ENCODE data around the gene ZNF618.

The ZNF618 gene

DNA sequence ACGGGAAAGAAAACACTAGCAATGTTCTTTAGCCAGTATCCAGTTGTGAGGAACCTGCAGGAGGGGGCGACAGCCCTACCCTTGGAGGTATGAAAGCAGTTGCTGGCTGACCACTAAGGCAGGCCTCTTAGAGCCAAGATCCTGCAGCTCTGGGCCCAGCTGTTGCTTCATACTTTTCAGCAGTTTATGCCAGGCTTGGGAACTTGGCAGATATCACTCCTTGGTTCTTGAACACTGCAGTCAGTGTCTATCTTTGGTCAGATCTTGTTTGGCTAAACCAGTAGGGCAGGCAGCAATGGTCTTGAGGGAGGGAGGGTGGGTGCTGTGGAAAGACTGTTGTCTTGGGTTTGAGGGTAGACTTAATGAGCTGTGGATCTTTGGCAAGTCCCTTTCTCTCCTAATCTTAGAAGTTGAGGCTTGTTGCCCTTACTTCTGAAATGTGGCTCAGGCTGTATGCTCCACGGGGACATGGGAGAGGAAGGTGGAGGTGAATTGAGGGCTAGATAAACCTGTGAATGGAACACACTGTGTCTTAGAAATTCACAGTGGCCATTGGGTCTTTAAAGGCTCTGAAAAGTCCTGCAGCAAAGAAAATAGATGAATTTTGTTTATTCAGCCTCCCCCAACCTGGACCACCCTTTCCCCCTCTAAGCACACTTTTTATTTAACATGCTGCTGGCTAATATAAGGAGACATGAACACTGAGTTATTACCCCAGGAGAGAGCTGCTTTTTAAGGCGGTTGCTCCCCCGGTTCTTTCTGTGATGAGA is 37.5 kb downstream of the ZNF618 start:
- peak; percentile 27 for DNase-seq

DNA sequence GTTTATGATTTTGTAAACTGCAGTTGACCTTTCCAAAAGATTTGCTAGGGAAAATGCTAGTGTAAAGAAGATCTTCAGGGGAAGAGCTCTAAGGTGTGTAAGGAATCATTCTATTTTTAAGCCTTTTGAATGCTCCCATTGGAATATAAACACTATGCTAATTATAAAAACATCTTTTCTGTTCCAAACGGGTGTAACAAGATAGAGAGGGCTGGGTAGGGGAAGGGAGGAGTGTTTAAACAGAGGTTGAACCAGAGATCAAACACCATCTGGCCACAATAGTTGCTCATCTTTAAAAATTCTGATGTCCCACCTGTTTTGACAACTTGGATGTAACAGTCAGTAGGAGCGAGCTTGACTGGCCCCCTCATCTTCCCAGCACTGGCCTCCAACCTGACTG is 38.4 kb downstream of the ZNF618 start:
- DNase-seq, result no peak

DNA sequence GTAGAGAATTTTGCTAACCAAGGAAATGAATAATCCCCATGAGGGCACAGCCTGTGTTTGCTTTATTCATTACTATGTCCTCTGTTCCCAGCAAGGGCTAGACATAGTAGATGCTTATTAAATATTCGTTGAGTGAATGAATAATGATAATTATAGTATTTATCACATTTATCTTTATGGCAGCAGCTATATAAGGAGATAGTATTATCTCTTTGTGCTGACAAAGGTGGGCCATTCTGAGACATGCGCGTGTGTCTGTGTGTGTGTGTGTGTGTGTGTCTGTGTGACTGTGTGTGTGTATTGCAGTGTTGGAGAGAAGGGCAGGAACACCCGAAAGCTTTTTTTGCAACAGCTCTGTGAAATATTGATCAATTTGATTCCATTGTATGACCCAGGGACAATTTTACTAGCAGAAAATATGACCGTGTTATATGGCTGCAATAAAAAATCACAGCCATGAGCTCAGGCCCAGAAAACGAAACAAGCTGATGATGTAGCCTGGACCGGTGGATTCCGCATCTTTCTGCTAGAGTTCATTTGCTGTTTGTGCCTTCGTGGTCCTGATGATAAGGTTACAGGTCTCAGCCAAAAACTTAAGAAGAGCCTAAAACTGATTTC is 39.8 kb downstream of the ZNF618 start:
- no peak for DNase-seq

DNA sequence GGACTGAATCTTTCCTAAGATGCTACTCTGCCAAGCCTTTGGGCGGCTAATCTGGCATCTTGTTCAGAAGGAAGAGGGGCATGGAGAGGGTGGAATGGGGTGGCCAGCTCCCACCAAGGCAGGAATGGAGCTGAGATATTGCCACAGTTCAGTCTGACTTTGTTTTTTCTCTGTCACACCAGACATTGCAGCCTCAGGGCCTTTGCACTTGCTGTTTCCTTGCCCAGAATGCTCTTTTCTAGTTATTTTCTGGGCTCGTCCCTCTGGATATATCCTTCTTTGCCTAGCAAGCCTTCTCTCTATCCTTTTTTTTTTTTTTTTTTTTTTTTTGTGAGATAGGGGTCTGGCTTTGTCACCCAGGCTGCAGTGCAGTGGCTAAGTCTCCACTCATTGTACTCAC is 40.8 kb downstream of the ZNF618 start:
- no peak for DNase-seq

DNA sequence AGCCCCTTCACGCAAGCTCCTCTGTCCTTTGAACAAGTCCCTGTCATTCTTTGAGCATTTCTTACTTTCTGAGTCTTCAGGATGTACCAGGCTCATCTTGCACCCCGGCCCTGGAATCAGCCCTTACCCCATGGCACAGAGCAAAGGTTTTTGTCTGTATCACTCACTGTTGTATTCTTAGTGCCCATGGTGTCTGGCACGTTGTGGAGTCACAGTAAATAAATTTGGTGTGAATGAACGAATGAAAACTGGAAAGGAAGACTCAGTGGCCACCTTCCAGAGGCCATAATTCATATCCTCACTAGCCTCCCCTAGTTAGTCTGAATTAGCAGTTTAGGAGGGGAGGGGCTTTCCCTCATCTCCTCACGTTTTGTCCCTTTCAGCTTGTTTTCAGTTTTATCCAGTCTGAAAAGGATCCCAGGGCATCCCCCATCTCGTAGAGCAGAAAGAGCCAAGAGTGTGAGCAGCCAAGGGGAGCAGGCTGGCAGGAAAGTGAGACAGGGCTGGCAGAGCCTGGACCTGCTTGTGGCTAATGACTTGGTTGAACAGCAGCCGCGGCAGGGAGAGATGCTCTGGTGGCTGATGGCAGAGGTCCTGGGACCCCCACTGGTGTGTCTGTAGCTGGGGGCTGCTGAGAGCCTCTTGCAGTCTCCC is 42.7 kb downstream of the ZNF618 start:
- no peak for DNase-seq

DNA sequence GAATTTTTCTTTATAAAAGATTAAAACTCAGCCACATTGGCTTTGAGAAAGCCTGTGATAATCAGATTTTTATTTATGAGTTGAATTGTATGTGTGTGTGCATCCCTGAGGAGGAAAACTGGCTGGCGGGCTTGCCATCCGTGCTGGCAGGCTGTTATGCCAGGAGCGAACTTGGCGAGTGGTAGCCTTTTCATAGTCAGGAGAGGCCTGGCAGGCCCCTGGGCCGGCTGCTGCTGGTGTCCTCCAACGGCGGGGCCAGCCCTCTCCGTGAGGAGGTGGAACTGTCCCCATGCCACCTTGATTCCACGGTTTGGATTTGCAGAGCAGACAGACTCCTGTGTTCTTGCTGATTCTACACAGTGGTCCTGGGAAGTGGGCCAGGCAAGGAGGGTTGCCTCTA is 43.3 kb downstream of the ZNF618 start:
- DNase-seq, result no peak

DNA sequence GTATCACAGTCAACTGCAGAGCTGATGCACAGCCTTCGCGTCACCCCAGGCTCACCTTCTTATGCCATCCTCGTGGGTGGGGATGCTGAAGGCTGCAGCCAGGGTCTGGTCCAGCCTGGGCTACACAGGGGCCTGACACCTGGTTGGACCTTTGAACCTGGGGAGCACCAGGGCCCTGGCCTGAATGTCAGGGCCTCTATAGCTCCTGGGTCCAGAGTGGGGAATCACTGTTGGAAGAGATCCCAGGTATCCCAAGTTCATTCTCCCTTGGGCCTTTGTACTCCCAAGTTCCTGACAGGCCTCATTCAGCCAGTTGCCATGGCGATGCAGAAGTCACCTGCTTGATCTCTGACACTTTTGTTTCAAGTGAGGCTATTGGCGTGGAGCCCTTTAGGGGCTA is 43.8 kb downstream of the ZNF618 start:
- DNase-seq, result no peak

DNA sequence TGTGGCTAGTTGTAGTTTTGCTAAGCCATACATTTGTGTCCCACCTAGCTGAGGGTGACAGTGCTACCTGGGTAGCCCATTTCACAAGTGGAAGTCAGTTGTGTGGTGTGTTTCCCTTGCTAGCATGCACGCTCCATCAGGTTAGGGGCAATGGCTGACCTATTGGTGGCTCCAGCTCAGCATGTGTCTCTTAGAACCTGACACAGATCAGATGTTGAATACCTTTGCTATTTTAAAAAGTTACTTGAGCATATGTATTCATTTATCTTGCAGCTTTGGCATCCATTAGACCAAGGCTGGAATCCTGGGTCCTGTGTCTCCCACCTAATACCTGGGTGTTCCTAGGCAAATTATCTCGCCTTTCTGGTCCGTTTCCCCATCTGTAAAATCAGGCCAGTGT is 44.8 kb downstream of the ZNF618 start:
- DNase-seq, result no peak

DNA sequence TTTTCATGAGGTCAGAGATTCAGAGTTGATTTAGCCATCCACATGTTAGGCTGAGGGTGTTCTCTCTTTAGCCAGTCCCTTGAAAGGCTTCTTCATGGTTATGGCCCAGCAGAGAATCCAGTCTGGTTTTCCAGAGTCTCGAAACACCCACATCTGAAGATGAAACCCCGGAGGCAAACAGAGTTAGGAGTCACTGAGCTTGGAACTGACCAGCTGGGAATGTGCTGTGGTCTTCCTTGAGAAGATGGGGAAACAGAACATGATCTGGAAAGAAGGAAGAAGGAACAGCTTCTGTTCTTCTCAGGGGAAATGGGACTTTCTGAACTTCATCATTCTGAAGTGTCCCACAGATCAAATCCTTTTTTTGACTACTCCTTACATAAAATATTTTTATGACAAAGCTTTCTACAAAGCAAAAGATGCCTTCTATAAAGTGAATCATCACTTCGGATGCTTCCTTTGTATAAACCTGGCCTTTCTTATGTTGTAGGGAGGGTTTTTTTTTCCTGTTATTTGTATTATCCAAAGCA is 45.4 kb downstream of the ZNF618 start:
- DNase-seq, result no peak

DNA sequence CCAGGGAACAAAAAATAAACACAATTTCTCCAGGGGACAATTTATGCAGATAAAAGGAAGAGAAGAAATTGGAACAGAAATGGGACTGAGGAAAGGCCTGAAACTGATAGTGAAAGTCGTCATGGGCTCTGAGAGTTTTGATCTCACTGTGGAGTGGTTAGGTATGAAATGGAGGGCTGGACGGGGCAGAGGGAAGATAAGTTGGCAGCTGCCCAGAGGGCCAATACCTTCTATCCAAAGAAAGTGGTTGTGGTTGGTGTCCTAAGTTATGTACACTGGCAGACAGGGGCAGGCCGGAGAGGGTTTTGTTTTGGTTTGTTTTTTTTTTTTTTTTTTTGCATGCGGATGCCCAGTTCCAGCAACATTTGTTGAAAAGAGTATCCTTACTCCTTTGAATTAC is 46.1 kb downstream of the ZNF618 start:
- DNase-seq, result peak; percentile 31

DNA sequence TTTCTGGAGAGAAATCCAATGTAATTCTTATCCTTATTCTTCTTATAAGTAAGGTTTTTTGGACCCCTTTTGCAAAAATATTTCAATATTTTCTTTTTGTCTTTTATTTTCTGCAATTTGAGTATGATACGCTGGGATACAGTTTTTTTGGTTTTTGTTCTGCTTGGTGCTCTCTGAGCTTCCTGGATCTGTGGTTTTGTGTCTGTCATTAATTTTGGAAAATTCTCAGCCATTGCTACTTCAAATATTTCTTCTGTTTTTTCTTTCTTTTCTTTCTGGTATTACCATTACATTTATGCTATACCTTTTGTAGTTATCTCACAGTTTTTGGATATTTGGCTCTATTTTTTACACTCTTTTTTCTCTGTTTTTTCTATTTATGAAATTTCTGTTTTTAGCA is 50.1 kb downstream of the ZNF618 start:
- no peak for DNase-seq

DNA sequence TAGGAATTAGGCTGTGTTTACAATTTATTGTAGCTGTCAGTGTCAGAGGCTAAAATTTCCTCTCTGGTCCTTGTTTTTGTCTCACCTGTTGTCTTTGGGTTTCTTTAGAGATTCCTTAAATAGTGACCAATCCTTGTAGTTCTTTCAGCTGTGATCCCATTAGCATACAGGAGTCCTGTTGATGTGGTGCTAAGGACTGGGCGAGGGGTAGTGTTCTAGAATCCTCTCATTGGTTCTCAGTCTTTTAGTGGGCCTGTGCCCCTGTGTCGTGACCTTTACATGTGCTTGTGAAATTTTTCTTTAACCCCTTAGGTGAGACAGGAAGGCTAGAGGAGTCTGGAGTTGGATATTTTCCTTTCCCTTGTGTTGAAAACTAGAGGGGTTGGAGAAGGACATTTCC is 51.2 kb downstream of the ZNF618 start:
- DNase-seq, result no peak

DNA sequence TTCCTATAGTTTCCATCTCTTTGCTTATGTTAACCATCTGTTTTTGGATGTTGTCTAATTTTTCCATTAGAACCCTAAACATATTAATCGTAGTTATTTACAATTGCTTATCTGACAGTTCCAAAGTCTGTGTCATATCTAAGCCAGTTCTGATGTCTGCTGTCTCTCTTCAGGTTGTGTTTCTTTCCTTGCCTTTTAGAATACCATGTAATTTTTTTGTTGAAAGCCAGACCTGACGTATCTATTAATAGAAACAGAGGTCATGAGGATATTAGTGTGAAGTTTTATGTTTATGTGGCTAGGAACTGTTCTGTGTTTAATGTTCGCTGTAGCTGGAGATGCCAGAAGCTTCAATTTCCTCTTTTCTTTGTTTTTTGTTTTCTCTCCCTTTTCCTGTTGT is 52.2 kb downstream of the ZNF618 start:
- DNase-seq, result no peak

DNA sequence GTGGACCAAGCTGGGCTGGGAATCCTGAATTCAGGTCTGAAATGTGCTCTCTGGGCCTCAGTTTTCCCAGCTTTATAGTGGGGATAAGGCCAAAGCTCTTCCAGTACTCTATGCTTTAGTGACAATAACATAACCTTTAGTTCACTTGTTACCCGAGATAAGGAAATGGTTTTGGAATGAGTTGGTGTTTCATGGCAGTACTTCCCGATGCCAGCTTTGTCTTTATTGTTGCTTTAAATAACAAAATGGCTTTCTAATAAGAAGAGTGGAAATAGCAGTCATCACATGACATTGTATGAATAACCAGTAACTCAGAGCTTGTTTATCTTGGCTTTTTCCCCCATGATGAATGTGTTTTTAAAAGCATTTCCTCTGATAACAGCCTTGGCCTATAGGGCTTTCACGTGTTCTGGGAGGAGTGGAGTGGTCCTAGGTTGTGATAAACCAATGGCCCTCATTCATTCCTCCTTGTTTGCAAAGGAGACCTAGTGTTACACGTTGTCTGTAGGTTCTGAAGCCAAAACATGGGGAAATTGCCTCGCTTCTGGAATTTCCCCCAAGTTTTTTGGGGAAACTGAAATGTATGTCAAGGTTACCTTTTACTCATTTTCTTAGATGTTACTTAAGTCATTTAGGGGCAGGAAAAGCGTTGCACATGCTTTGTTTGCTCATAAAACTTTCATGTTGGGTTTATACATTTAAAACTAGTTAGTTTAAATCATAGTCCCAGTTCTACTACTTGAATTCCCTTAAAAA is 53.7 kb downstream of the ZNF618 start:
- DNase-seq, result no peak

DNA sequence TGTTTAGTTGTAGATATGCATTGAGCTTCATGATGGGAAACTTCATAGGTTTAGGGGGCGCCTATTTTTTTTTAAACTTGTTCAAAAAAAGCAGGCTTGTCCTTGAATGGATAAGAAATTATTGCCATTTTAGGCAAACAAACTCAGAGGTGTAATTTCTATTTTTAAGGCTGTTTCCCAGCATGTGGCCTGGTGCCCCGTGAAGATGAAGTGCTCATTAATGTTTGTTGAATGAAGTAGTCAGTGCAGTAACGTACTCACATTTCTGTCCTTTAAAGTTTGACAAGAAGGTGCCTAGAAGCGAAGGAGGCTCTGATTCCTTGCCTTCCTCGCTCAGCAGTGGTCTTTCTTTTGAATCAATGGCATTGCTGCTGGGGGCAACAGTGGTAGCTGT is 54.3 kb downstream of the ZNF618 start:
- DNase-seq, result no peak

DNA sequence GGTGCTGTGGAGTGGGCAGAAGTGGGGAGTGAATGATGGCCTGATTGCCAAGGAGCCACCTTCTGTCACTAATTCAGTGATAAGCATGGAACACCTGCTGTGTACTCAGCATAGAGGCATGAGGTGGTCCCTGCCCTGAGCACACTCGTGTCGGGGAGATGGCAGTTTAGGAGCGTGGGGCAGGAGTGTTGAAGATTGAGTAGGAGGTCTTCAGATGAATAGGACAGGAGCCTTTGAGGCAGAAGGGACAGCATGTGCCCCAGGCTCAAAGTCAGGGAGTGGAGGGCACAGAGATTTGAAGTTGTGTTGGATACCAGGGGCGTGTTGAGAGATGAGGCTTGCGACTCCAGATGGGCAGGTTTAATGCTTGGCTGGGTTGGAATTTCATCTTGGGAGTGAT is 55.0 kb downstream of the ZNF618 start:
- no peak for DNase-seq

DNA sequence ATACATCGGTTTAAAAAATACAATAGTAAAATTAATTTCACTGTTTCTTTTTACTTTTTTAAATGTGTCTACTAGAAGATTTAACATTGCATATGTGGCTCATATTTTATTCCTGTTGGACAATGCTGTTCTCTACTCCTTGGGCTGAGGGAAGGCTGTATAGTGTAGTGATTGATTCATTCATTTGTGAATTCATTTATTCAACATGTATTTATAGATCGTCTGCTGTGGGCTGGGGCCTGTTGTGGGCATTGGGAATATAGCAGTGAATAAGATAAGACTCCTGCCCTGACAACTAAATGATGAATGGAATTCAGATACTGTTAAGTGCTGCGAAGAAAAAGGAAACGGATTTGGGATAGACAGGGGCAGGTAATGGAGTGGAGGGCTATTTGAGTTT is 55.7 kb downstream of the ZNF618 start:
- no peak for DNase-seq

DNA sequence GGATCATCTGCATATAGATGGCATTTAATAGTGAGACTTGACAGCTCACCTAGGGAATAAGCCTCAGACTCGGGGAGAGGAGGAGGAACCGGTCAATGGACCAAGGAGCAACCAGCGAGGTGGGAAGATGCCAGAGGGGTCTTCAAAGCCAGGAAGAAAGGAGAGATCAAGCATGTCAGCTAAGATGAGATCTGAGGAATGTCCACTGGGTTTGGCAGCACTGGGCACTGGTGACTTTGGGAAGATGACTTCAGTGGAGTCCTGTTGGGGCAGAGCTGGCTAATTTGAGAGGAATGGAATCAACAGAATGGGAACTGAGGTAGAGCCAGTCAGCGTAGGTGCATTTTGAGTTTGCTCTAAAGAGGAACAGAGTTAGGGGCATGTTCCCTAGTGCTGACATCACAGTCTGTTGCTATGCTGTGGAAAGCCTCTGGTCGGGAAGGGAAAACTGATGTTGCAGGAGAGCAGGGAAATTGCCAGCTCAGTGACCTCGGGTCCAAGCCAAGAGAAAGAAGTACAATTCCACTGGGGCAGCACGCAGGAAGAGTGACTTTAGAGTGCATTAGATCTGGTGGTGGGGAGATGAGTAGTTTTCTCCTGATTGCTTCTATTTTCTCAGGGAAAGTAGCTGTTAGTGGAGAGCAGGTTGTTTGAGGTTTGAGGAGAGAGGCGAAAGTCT is 56.9 kb downstream of the ZNF618 start:
- no peak for DNase-seq

DNA sequence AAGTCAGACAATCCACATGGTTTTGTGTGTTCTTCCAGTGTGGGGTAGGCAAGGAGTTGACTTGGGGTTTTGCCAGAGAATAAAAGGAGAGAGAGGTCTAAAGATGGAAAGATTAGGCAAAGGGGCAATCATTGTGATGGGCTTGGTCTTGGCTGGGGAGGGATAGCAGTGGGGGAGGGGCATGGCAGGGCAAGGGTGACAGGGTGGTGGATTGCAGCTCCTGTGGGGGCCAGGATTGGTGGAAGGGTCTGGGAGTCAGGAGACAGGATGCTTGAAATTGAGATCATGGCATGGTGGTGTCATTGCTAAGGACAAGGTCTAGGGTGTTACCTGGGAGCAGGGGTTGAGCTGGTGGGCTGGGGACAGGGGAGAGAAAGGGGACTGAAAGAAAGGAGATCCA is 57.6 kb downstream of the ZNF618 start:
- no peak for DNase-seq

DNA sequence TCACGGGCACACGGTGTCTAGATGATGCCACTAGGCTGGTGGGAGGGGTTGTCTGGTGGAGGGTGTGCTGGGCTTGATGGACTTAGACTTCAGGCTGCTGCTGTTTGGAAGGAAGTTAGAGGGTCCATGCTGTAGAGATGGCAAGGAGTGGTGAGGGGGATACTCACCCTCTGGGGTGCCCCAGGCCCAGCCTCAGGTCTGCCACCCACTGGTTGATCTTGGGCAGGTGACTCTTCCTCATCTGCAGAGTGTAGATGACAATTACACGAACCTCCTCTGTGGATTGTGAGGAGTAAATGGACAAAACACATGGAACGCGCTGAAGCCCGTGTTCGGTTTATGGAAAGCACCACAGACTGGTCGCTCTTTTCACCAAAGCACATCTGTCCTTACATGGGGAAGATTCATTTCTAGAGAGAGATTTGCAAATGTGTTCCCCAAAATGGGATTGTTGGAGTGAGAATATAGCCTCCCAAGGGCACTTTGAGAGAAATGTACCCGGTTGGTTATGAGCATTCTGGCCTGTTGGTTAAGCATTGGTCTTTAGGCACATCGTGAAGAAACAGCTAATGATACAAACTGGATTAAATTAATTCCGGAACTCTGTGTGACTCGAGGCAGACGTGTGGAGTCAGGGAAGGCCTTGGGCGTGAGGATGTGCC is 58.2 kb downstream of the ZNF618 start:
- DNase-seq, result no peak

DNA sequence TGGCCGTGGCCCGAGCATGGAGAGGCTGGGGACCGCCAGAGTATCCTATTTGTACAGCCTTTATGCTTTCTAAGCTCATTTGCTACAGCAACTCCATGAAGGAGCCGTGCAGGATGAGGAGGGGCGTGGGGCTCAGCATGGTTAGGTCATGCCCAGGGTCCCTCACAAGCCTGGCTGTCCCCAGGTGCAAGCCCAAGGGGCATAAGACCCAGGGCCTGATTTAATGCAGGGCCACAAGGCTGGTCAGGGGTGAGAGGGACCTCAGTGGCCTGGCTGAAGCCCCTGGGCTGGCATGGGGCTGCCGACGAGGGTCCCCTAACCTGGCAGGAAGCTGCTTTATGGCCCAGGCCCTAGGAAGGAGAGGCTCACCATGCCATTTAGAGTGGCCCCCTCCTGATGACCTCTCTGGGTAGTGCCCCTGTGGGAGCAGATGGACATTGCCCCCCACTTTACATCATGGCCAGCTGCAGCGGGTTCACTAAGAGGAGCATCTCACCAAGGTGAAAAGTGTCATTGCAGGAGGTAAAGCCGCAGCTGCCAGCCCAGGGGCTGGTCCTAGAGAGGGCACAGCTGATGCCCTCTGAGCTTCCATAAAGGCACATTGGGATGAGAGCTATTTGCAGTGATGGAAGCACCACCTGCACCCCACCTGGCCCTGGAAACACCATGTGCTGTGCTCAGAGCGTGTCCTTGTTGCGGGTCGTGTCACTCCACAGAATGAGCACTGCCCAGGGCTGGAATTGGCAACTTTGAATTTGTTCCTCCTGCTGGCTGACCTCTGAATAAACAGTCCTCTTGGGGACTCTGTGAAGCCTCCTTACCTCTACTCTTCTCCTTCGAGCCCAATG is 58.9 kb downstream of the ZNF618 start:
- no peak for DNase-seq
